NCI-H146 treated with DMSO at 0.1 percent for 48 hours (cell line): Measurements from ENCODE around the gene ADAD2.

ENCODE experiments used
- DNase-seq: peaks from one replicate; lab custom pipeline; 2025; ENCODE audit not compliant: unreplicated experiment; lab: John Stamatoyannopoulos, UW

Gene ADAD2

GRCh38 chr16:84223456-84223855 lies 32.5 kb downstream of the ADAD2 start:
- DNase-seq: no peak

DNA sequence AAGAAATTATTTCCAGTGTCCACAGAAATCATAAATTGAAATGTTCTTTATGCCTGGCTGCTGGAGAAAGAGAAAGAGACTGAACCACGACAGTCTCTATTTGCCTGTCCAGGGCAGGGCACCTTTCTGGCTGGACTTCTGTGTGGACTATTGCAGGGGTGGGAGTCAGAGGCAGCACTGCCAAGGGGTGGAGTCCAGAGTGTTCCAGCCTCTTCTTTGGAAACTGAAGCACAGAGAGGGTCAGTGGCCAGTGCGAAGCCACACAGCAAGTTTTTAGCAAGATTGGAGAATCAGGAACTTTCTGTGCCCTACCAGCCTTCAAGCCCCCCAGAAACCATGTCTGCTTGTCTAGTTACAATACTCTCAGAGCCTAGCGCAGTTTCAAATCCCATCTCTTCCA lies 33.6 kb downstream of the ADAD2 start:
- no peak for DNase-seq

DNA sequence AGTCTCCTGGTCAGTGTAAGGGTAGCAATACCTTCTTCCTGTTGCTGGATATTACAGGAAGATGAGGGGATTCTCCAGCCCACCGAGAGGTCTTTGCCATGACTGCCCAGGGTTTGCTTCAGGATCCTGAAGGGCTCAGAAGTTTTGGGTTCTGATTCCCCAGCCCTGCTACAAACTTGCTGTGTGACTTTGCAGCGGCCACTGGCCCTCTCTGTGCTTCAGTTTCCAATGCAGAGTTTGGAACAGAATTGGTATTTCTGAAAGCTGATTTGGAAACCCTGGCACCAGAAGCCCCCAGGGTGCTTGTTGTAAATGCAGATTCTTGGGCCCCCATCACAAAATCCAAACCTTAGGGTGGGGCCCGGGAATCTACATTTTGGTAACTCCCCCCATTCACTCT lies 34.2 kb downstream of the ADAD2 start:
- no peak for DNase-seq

- no peak for DNase-seq
These were observed 34.6 kb downstream of the ADAD2 start for GRCh38 chr16:84225571-84225970.

DNA sequence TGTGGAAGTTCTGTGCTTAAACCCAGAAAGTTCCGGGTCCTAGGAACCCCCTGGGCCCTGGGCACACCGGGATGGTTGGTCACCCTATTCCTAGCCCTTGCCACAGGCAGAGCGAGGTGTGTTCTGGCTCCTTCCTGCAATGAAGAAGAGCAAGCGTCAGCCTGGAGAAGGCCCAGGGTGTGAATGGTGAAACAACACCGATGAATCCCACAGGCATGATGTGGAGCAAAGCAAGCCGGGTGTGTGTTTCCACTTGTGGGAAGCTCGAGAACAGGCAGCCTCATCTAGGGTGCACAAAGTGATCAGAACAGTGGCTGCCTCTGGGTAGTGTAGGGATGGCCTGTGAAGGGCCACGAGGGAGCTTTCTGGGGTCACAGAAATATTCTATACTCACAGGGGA lies 35.1 kb downstream of the ADAD2 start:
- DNase-seq: no peak

DNA sequence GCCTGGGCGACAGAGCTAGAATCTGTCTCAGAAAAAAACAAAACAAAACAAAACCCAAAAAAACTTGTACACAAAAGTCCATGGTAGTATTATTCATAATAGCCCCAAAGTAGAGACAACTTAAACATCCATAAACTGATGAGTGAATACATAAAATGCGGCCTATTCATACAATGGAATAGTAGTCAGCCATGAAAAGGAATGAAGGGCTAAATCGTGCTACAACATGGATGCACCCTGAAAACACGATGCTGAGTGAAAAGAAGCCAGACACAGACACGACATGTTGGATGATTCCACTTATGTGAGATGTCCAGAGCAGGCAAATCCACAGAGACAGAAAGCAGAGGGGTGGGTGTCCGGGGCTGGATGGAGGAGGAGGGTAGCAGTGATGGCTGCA lies 36.6 kb downstream of the ADAD2 start:
- no peak for DNase-seq

GRCh38 chr16:84228256-84228838 lies 37.4 kb downstream of the ADAD2 start:
- no peak for DNase-seq

- no peak for DNase-seq
These were observed 38.5 kb downstream of the ADAD2 start for GRCh38 chr16:84229471-84229870.

DNA sequence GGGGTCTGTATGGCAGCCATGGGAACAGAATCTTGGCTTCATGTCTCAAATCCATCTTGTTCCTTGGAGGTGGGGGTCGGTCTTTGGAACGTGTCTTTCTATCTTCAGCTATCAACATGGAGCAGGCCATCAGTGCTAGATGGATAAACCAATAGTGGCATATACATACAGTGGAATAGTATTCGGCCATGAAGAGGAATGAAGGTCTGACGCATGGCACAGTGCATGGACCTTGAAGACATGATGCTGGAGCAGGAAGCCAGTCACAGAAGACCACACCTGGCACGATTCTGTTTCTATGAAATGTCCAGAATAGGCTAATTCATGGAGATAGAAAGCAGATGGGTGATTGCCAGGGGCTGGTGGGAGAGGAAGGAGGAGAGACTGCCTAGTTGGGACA lies 41.1 kb downstream of the ADAD2 start:
- no peak for DNase-seq

DNA sequence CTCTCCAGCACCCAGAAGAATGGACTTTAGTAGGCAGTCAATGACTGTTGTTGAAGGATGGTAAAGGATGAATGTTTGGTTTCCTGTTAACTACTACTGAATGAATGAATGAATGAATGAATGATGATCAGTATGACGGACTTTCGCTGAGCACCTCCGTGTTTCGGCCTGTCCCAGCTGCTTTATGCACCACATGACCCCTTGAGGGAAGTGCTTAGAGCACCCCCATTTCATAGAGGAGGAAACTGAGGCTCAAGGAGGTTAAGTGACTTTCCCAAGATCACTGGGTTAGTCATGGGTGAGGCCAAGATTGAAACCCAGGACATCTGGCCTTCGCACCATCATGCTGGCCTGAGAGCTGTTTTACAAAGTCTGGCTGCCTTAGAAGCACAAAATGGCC lies 42.0 kb downstream of the ADAD2 start:
- no peak for DNase-seq

DNA sequence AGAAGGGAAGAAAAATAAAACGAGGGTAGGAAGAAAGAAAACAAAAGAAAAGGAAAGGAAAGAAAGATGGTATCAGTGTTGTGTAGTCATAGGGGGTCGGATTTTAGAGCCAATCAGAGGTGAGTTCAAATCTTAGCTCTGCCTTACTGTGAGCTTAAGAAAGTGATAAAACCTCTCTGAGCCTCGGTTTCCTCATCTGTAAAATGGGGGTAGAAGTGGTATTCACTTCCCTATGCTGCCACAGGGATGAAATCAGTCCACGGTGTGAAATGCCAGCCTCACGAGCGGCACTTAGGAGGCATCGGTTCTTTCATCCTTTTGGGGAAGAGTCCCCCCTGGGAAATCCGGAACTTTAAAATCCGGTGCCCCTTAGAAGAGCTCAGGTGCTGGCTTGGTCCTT lies 42.8 kb downstream of the ADAD2 start:
- DNase-seq: no peak

DNA sequence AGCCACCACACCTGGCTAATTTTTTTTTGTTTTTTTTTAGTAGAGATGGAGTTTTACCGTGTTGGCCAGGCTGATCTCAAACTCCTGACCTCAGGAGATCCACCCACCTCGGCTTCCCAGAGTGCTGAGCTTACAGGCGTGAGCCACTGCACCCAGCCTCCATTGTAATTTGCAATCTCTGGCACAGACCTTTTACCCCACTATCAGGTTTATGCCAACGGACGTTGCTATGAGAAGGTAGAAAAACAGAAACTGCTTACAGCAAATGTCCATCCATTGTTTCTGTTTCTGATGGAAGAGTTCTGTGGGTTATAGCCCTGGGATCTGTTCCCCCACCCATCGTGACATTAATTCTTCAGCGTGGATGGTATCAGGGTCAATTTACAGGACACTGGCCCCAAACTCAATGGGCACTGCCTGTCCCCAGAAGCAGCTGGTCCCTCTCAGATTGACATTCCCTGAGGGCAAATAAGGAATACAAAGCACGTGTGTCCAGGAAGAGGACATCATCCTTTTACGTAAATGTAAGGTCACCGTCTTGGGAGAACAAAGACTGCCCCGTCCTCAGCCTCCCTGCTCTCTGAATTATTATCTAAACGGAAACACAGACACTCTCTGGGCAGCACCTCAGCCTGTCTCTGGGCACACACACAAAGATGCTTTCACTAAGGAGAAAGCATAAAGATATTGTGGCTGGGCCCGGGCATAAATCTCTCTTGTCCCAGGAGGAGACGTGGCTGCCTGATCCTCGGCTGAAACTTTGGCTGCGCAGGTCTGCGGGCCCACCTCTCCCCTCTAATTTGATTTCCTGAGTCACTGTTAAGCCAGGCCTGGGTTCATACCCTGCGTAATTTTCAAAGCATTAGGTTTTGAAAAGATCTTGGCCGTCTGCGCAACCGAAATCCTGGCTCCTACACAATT lies 43.6 kb downstream of the ADAD2 start:
- peak; percentile 45 for DNase-seq

DNA sequence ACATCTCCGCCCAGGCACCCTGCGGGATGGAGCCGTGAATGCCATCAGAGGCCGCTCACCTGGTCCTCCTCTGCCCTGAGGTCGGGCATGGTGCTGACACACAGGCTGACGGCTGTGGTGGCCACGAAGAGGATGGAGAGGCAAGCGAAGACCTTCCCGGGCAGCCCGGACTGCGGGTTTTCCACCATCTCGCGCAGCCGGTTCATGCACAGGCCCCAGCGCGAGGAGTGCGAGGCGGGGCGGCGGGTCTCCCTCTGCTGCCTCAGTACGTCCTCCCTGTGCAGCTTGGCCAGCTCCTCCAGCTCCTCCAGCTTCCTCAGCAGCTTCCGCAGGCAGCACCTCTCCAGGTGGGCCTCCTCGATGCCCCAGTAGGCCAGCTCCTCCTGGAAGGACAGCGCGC lies 45.7 kb downstream of the ADAD2 start:
- no peak for DNase-seq

- no peak for DNase-seq
These were observed 47.2 kb downstream of the ADAD2 start for GRCh38 chr16:84237994-84238750.

DNA sequence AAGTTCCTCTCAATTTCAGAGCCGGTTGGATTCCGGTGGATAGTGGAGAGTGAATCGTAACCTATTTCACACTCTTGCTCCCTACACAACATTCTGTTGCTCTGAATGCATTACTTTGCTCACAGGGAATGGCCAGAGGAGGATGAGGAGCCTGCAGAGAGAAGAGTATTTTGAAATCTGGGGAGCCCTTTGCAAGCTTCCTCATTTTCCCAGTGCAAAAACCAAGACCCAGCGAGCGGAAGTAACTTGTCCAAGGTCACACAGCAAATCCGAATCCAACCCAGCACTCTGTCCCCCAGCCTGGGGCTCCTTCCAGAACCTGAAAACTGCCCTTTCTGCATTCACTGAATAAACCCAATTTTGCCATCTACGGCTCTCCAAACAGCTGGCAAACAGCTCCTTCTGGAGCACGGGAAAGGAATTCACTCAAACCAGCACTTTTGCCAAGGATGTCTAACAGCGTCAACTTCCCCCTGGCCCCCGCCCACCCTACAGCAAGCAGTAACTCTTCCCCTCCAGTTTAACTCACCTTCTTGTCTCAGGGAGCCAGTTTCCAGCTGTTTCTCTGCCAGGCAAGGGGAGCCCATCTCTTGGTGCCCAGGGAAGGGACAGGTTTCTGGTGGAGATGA lies 48.3 kb downstream of the ADAD2 start:
- DNase-seq: no peak

GRCh38 chr16:84239909-84240308 lies 49.0 kb downstream of the ADAD2 start, which contains the start of gene KCNG4:
TSS of gene KCNG4 (minus strand) at chr16:84240012. CDS start at chr16:84237485, 2,527 bp downstream.
- no peak for DNase-seq

DNA sequence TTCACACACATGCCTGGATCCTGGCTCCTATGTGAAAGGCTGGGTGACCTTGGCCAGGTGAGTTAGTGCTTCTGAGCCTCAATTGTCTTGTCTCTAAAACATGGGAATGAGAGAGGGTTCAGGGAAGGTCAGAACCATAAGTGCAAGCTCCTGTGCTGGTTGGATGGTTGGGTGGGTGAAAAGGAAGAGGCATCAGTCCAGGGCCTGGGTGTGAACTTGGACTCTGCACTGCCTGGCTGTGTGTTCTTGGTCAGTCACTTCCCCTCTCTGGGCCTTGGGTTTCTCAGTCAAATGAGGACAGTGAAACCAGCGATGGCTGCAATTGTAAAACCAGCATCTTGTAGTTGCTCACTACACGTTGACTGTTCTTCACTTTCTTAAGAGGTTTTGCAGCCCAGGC lies 49.5 kb downstream of the ADAD2 start:
- no peak for DNase-seq

DNA sequence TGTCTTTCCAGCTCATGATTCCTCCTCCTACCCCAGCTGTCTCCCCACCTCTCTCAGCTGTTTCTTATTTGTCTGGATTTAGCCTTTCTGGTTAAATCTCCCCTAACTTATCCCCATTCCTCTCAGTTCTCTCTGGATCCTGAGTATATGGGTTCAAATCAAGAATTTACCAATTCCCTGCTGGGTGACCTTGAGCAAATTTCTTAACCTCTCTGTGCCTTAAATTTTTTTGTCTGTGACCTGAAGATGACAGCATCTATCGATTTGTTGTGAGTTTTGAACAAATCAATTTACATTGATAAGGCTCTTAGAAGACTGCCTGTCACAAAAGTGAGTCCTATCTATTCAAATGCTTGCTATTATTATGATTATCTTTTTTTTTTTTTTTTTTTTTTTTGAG lies 50.8 kb downstream of the ADAD2 start:
- no peak for DNase-seq

DNA sequence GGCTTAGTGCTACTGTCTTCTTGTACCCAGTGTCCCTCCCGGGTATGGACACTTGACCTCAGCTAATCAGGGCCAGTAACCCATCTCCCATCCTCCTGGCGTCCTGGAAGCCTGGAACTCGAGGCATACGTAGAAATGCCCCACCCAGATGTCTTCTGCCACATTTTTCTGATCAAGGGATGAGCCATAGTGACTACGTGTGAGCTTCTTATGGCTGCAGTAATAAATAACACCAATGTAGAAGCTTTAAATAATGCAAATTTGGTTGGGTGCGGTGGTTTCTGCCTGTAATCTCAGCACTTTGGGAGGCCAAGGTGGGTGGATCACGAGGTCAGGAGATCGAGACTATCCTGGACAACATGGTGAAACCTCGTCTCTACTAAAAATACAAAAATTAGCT lies 51.9 kb downstream of the ADAD2 start:
- no peak for DNase-seq

GRCh38 chr16:84243732-84244131 lies 52.8 kb downstream of the ADAD2 start:
- no peak for DNase-seq

- no peak for DNase-seq
These were observed 53.8 kb downstream of the ADAD2 start for GRCh38 chr16:84244728-84245127.
